Left ventricle myocardium inferior (tissue), 1 donor: Measurements from ENCODE around the gene COX5B. TPM values are rescaled to one million over a fixed set of nuclear protein-coding genes. Genes with fewer than 3 reads are reported as not detected.
A peak's percentile ranks its signal among the peaks of the same experiment; 100 is the strongest.

ENCODE experiments used
- DNase-seq: peaks from one replicate; pipeline ENCODE4 v3.0.0-alpha.2; 2020
- H3K27ac ChIP-seq: fragments of 200-600 bp; replicated peaks from 2 replicates; pipeline ENCODE4 v1.8.0; 2021
- H3K27me3 ChIP-seq: fragments of 200-600 bp; 2 replicates; pipeline ENCODE4 v1.8.0; 2021; ENCODE audit warnings: low read depth
- H3K36me3 ChIP-seq: fragments of 200-600 bp; 2 replicates; pipeline ENCODE4 v1.8.0; 2021
- H3K4me1 ChIP-seq: fragments of 200-600 bp; 2 replicates; pipeline ENCODE4 v1.8.0; 2021
- H3K4me3 ChIP-seq: fragments of 200-600 bp; 2 replicates; pipeline ENCODE4 v1.8.0; 2021; ENCODE audit warnings: mild to moderate bottlenecking, moderate library complexity
- H3K9me3 ChIP-seq: fragments of 200-600 bp; replicated peaks from 2 replicates; pipeline ENCODE4 v1.8.0; 2021
- intact Hi-C: fragments of 100-400 bp; cut with micrococcal nuclease; formaldehyde crosslinking; loops from one replicate; pipeline ENCODE4 v1.11.0; 2022
- total RNA-seq: library from RNA; stranded (reverse); fragmentation: NEBNext Ultra II Directional; extraction: Animal tissue kit (Norgen Biotek cat#: 25700); gene quantifications from one replicate; pipeline ENCODE4 v1.2.1, GENCODE V29; 2021
- TF ChIP-seq, protein P1 (sequence below): fragments of 200-600 bp; IDR thresholded peaks from 2 replicates; pipeline ENCODE4 v1.8.0; 2021; ENCODE audit warnings: antibody characterized with exemption, mild to moderate bottlenecking, borderline replicate concordance
- donor health status: DM: no; HTN: yes; CAD: no; lungs with severe emphysema.

The COX5B gene
- total RNA-seq, 1 donor from 2014 or later = 1,153 TPM

DNA sequence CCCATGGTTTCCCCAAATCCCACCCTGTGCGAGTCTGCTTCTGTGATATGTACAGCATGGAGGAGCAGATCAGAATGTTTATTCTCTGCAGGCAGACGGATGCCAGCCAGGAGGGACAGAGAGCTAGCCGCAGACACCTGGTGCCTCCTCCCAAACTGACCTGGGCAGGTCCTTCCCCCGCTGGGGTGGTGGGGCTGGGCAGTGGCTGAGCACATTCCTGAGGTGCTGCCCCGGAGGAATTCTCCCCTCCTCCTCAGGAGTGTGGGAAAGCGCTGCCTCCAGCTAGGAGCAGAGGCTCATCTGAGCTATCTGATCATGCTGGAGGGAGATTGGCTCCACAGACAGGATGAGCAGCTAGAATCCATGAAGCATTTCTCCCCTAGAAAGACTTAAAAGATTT, 45.3 kb downstream of the COX5B start:
- intact Hi-C loops = no loop called here
- no peaks in the 10 kb centered on the region for H3K36me3 ChIP-seq
- no peaks in the 10 kb centered on the region for H3K4me1 ChIP-seq
- no peak for DNase-seq
- no peak overlapping the region for H3K27ac ChIP-seq
- H3K4me3 ChIP-seq = no peak overlapping the region
- H3K27me3 ChIP-seq = no peaks in the 10 kb centered on the region
- TF ChIP-seq, protein P1, sequence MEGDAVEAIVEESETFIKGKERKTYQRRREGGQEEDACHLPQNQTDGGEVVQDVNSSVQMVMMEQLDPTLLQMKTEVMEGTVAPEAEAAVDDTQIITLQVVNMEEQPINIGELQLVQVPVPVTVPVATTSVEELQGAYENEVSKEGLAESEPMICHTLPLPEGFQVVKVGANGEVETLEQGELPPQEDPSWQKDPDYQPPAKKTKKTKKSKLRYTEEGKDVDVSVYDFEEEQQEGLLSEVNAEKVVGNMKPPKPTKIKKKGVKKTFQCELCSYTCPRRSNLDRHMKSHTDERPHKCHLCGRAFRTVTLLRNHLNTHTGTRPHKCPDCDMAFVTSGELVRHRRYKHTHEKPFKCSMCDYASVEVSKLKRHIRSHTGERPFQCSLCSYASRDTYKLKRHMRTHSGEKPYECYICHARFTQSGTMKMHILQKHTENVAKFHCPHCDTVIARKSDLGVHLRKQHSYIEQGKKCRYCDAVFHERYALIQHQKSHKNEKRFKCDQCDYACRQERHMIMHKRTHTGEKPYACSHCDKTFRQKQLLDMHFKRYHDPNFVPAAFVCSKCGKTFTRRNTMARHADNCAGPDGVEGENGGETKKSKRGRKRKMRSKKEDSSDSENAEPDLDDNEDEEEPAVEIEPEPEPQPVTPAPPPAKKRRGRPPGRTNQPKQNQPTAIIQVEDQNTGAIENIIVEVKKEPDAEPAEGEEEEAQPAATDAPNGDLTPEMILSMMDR = no peak
- H3K9me3 ChIP-seq = peaks cover 2% of the 10 kb centered on the region

GRCh38 chr2:97693476-97693875, 47.6 kb downstream of the COX5B start:
- Histone ChIP-seq H3K4me3 (no peak overlapping the region), H3K27ac (no peak overlapping the region), H3K9me3 (peaks cover 2% of the 10 kb centered on the region), H3K36me3 (no peaks in the 10 kb centered on the region), H3K27me3 (no peaks in the 10 kb centered on the region), H3K4me1 (peaks cover 3% of the 10 kb centered on the region)
- DNase-seq = no peak
- TF ChIP-seq, protein P1 = no peak
- intact Hi-C loops = no loop called here

DNA sequence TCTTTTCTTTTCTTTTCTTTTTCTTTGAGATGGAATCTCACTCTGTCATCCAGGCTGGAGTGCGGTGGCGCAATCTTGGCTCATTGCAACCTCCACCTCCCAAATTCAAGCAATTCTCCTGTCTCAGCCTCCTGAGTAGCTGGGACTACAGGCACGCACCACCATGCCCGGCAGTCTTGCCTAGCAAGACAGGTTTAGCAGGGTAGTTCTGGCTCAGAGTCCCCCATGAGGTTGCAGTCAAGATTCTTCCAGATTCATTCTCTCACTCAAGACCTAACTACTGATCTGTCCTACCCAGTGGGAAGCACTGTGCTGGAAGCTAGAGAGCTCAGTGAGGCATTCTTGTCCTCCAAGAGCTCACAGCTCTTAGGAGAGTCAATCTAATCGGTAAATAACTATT, 49.9 kb downstream of the COX5B start:
- H3K27me3 ChIP-seq = no peaks in the 10 kb centered on the region
- TF ChIP-seq, protein P1 = no peak
- peaks cover 3% of the 10 kb centered on the region for H3K4me1 ChIP-seq
- no peak overlapping the region for H3K4me3 ChIP-seq
- peaks cover 2% of the 10 kb centered on the region for H3K9me3 ChIP-seq
- intact Hi-C loops = no loop called here
- H3K36me3 ChIP-seq = no peaks in the 10 kb centered on the region
- no peak overlapping the region for H3K27ac ChIP-seq
- DNase-seq = no peak

DNA sequence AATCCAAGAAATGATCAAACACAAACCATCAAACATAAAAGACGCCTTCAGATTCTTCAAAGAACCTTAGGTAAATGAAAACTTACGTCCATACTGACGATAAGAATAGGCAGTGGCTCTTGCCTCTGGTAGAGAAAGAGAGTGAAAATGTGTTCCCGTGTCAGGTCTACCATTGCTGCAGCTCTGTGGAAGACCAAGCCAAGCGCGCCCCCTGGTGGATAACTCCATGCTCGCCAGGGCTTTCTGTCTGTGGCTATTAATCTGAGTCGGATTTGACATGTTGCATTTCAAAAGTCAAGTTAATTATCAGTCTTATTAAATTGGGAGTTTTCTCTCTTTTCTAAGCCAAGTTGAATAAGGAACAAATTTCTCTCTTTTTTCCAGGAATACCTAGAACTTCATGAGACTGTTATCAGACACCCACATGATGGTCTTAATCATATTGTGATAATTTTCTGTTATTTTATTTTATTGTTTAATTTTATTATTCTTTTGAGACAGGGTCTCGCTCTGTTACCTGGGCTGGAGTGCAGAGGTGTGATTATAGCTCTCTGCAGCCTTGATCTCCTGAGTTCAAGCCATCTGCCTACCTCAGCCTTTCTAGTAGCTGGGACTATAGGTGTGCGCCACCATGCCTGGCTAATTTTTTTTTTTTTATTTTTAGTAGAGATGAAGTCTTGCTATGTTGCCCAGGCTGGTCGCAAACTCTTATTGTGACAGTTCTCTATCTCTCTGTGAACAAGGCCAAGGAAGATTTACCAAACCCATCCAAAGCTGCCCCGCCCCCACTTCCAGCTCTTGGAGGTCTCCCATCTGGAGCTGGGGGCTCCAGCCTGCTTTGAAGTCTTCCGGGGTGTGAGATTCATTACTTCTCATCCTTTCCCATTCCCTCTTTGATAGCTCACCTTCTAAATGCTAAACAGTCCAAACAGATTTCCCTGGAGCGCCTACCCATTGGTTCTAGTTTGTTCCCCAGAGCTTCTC, 51.7 kb downstream of the COX5B start:
- H3K9me3 ChIP-seq = peaks cover 2% of the 10 kb centered on the region
- intact Hi-C loops = no loop called here
- peak; percentile 89 for DNase-seq
- H3K4me1 ChIP-seq = peaks cover 3% of the 10 kb centered on the region
- no peak overlapping the region for H3K27ac ChIP-seq
- no peak overlapping the region for H3K4me3 ChIP-seq
- H3K36me3 ChIP-seq = no peaks in the 10 kb centered on the region
- TF ChIP-seq, protein P1 = peak; percentile 97
- H3K27me3 ChIP-seq = no peaks in the 10 kb centered on the region

Other genes starting within 250 kb of the COX5B start
- 3.8 TPM for gene ANKRD36B, start 56.2 kb upstream of the COX5B start, total RNA-seq
- gene ACTR1B, start 18.0 kb downstream of the COX5B start, total RNA-seq = 65.2 TPM
- gene C2orf92, start 23.7 kb downstream of the COX5B start, total RNA-seq = 1.8 TPM
- gene ZAP70, start 67.5 kb downstream of the COX5B start, total RNA-seq = 0.55 TPM